ENCODE results near the gene RASL11B.

GRCh38 chr4:52869196-52869595 lies 7.1 kb downstream of the RASL11B start:
- TF ChIP-seq, protein P1, sequence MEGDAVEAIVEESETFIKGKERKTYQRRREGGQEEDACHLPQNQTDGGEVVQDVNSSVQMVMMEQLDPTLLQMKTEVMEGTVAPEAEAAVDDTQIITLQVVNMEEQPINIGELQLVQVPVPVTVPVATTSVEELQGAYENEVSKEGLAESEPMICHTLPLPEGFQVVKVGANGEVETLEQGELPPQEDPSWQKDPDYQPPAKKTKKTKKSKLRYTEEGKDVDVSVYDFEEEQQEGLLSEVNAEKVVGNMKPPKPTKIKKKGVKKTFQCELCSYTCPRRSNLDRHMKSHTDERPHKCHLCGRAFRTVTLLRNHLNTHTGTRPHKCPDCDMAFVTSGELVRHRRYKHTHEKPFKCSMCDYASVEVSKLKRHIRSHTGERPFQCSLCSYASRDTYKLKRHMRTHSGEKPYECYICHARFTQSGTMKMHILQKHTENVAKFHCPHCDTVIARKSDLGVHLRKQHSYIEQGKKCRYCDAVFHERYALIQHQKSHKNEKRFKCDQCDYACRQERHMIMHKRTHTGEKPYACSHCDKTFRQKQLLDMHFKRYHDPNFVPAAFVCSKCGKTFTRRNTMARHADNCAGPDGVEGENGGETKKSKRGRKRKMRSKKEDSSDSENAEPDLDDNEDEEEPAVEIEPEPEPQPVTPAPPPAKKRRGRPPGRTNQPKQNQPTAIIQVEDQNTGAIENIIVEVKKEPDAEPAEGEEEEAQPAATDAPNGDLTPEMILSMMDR (conservative IDR thresholded peaks at IDR 0.05; ENCODE audit: low read length), result no peak
- no peak for TF ChIP-seq EZH2phosphoT487 (IDR thresholded peaks at IDR 0.05; ENCODE audit: borderline replicate concordance, low read depth, low read length)

Measured in OCI-LY7 (cell line).